Testis (tissue), 2 donors: ENCODE results near the gene SLC16A2.

Source experiments
- CTCF ChIP-seq, 3 experiments: fragments of 450-650 bp in 2 of 3; fragments of 200-600 bp in 1 of 3; sonication (generic) in 1 of 3; IDR thresholded peaks; one replicate each; pipeline ENCODE4 v1.5.1; 2016 to 2019; ENCODE audit warnings: antibody characterized with exemption in 3 of 3, mild to moderate bottlenecking in 2 of 3, moderate library complexity in 1 of 3
- POLR2A ChIP-seq: fragments of 450-650 bp; IDR thresholded peaks from one replicate; pipeline ENCODE4 v1.6.1; 2017; ENCODE audit warnings: antibody characterized with exemption, mild to moderate bottlenecking, moderate library complexity

- no peak for TF ChIP-seq CTCF (IDR thresholded peaks at IDR 0.05)
- no peak for TF ChIP-seq POLR2A
Measured at GRCh38 chrX:74461384-74461783, 40.1 kb downstream of the SLC16A2 start.
